ENCODE measurements around the gene UNCX.
"Not testable (repeated sequence)": the region's sequence is repeated elsewhere in the genome, so short reads cannot be mapped to it uniquely, and the experiment has no call there.

DNA sequence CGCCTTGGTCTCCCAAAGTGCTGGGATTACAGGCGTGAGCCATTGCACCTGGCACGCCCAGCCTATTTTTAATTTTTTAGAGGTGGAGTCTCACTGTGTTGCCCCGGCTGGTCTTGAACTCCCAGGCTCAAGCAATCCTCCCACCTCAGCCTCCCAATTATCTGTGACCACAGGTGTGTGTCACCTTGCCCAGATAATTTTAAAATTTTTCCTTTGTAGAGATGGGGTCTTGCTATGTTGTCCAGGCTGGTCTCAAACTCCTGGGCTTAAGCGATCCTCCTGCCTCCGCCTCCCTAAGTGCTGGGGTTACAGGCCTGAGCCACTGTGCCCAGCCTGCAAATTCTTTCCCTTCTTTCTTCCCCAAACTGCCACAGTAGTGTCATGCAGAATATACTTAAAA lies 29.8 kb upstream of the UNCX start:
- TF ChIP-seq, protein P1, sequence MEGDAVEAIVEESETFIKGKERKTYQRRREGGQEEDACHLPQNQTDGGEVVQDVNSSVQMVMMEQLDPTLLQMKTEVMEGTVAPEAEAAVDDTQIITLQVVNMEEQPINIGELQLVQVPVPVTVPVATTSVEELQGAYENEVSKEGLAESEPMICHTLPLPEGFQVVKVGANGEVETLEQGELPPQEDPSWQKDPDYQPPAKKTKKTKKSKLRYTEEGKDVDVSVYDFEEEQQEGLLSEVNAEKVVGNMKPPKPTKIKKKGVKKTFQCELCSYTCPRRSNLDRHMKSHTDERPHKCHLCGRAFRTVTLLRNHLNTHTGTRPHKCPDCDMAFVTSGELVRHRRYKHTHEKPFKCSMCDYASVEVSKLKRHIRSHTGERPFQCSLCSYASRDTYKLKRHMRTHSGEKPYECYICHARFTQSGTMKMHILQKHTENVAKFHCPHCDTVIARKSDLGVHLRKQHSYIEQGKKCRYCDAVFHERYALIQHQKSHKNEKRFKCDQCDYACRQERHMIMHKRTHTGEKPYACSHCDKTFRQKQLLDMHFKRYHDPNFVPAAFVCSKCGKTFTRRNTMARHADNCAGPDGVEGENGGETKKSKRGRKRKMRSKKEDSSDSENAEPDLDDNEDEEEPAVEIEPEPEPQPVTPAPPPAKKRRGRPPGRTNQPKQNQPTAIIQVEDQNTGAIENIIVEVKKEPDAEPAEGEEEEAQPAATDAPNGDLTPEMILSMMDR (IDR thresholded peaks at IDR 0.05; ENCODE audit: low read depth, low read length): not testable (repeated sequence)
- not testable (repeated sequence) for TF ChIP-seq POLR2A (IDR thresholded peaks at IDR 0.05; ENCODE audit: extremely low read depth, insufficient read length); MYC (IDR thresholded peaks at IDR 0.05; ENCODE audit: low read depth, low read length)

Measured in NB4 (cell line).